Psoas muscle (tissue), 8 donors: ENCODE data around the gene HBP1. TPM values are rescaled to one million over a fixed set of nuclear protein-coding genes. Genes with fewer than 3 reads are reported as not detected.
"Not testable (repeated sequence)": the region's sequence is repeated elsewhere in the genome, so short reads cannot be mapped to it uniquely, and the experiment has no call there.

ENCODE experiments used
- ATAC-seq, 4 donors: fragments of 200-7000 bp; cut with Tn5 transposase; one replicate each; pipeline ENCODE4 v1.9.1; 2020; ENCODE audit warnings: moderate library complexity in 3 of 4, mild to moderate bottlenecking in 2 of 4
- DNase-seq, 2 donors: peaks; one replicate each; pipeline ENCODE4 v3.0.0-alpha.2; 2020
- H3K27ac ChIP-seq: fragments of 200-600 bp; one replicate; pipeline ENCODE4 v1.8.0; 2022
- H3K27me3 ChIP-seq, 3 donors: fragments of 200-600 bp in 1 of 3; one replicate each; pipeline versions ENCODE4 v1.6.1 to v1.8.0; 2013 to 2022; ENCODE audit warnings: low read length in 2 of 3, mild to moderate bottlenecking in 2 of 3, moderate library complexity in 1 of 3; ENCODE audit not compliant: insufficient read depth in 3 of 3
- H3K36me3 ChIP-seq, 2 donors: fragments of 200-600 bp in 1 of 2; one replicate each; pipeline versions ENCODE4 v1.6.1 to v1.8.0; 2013 to 2022; ENCODE audit warnings: low read depth in 1 of 2, mild to moderate bottlenecking in 1 of 2, moderate library complexity in 1 of 2; ENCODE audit not compliant: insufficient read depth in 1 of 2
- H3K4me1 ChIP-seq: fragments of 200-600 bp; one replicate; pipeline ENCODE4 v1.8.0; 2022
- H3K4me3 ChIP-seq: fragments of 200-600 bp; one replicate; pipeline ENCODE4 v1.8.0; 2022; ENCODE audit warnings: mild to moderate bottlenecking
- H3K9me3 ChIP-seq: fragments of 200-600 bp; one replicate; pipeline ENCODE4 v1.8.0; 2022
- CTCF ChIP-seq: fragments of 200-600 bp; IDR thresholded peaks from one replicate; pipeline ENCODE4 v1.8.0; 2022; ENCODE audit warnings: antibody characterized with exemption
- WGBS, 3 donors: extraction: QIAGEN DNeasy Blood & Tissue Kit; methylation state at CpG; one replicate each; pipeline versions ENCODE4 v1.1.6 to v1.1.7; 2013; 5-methylcytosine and 5-hydroxymethylcytosine counted together
- intact Hi-C, 2 donors: fragments of 100-400 bp; cut with DNase I; formaldehyde crosslinking; loops; one replicate each; pipeline versions ENCODE4 v1.11.0 to v1.14.2; 2022
- polyA plus RNA-seq, 3 donors: library from polyadenylated mRNA; stranded (reverse); fragments of 200-250 nt; gene quantifications; one replicate each; pipeline ENCODE4 v1.2.3, GENCODE V29; 2013
- total RNA-seq, 4 donors: library from RNA; stranded (reverse); fragmentation: NEBNext Ultra II Directional in 2 of 4; extraction: Animal tissue kit (Norgen Biotek cat#: 25700) in 2 of 4; gene quantifications; one replicate each; pipeline versions ENCODE4 v1.2.1 to v1.2.4, GENCODE V29; 2021 to 2023
- donor health status: healthy with polysubstance abuse.
- donor health status: DM: no; HTN: no; CAD: no; lungs with moderate emphysema.
- donor health status: Bipolar disorder and iron deficiency.
- donor health status: healthy.
- donor health status: DM: yes; HTN: yes; CAD: no.
- donor health status: DM: no; HTN: no; CAD: no.
- donor health status: DM: no; HTN: no; CAD: no.
- donor health status: DM: yes; HTN: yes; CAD: no.

HBP1 gene
- total and polyA plus RNA-seq, 7 donors: 14.6 to 76.7 (median 69.5) TPM

GRCh38 chr7:107133396-107133795 is 35.4 kb upstream of the HBP1 start:
- H3K36me3 ChIP-seq: no peaks in the 10 kb centered on the region
- no peak overlapping the region for H3K4me3 ChIP-seq
- ATAC-seq (no peak), DNase-seq (no peak)
- H3K27me3 ChIP-seq: no peaks in the 10 kb centered on the region
- no peak for TF ChIP-seq CTCF
- intact Hi-C loops: no loop called here
- no peak overlapping the region for H3K27ac ChIP-seq
- H3K4me1 ChIP-seq: no peaks in the 10 kb centered on the region
- H3K9me3 ChIP-seq: peaks cover 7% of the 10 kb centered on the region
- 54 to 63% (median 58%) methylated on average over 2 of the region's 2 CpGs for WGBS, 3 donors

GRCh38 chr7:107138696-107139420 is 29.9 kb upstream of the HBP1 start:
- H3K27ac ChIP-seq: no peak overlapping the region
- H3K27me3 ChIP-seq: no peaks in the 10 kb centered on the region
- H3K9me3 ChIP-seq: peaks cover 7% of the 10 kb centered on the region
- DNase-seq (no peak), ATAC-seq (no peak)
- intact Hi-C loops: no loop called here
- no peak for TF ChIP-seq CTCF
- H3K4me1 ChIP-seq: no peaks in the 10 kb centered on the region
- WGBS, 3 donors: 79 to 90% (median 86%) methylated on average over 7 of the region's 7 CpGs
- H3K4me3 ChIP-seq: no peak overlapping the region
- H3K36me3 ChIP-seq: no peaks in the 10 kb centered on the region

GRCh38 chr7:107143875-107144274 is 24.9 kb upstream of the HBP1 start:
- WGBS, 3 donors: 85 to 94% (median 88%) methylated on average over 5 of the region's 5 CpGs
- H3K9me3 ChIP-seq, DNase-seq, intact Hi-C loops, H3K4me3 ChIP-seq, H3K27ac ChIP-seq, H3K27me3 ChIP-seq, ATAC-seq, H3K4me1 ChIP-seq, H3K36me3 ChIP-seq: not testable (repeated sequence)

GRCh38 chr7:107145067-107145838 is 23.6 kb upstream of the HBP1 start:
- DNase-seq: no peak
- no peak for TF ChIP-seq CTCF
- Histone ChIP-seq H3K27me3 (no peaks in the 10 kb centered on the region), H3K9me3 (no peaks in the 10 kb centered on the region), H3K4me1 (peaks cover 8% of the 10 kb centered on the region), H3K4me3 (no peak overlapping the region), H3K27ac (no peak overlapping the region), H3K36me3 (no peaks in the 10 kb centered on the region)
- no peak for ATAC-seq
- intact Hi-C loops: no loop called here
- 88 to 93% (median 91%) methylated on average over 4 of the region's 4 CpGs for WGBS, 3 donors
